ENCODE data around the gene TLX1. TPM values are rescaled to one million over a fixed set of nuclear protein-coding genes. Genes with fewer than 3 reads are reported as not detected.

TLX1 gene
- total RNA-seq, 4 donors from 2014 or later = not detected

- TF ChIP-seq CTCF (IDR thresholded peaks at IDR 0.05) = no peak
- TF ChIP-seq POLR2A (IDR thresholded peaks at IDR 0.05) = no peak
- no peaks in the 10 kb centered on the region for H3K36me3 ChIP-seq
- WGBS, 2 donors = 56 to 60% methylated on average over 2 to 3 of the region's 8 CpGs
- H3K4me3 ChIP-seq = no peak overlapping the region
- H3K4me1 ChIP-seq = peaks cover 0 to 43% (median 18%) of the 10 kb centered on the region in 3 donors
- H3K27me3 ChIP-seq = peaks cover 25 to 100% (median 69%) of the 10 kb centered on the region in 4 donors
- DNase-seq = no peak
- H3K27ac ChIP-seq = no peak overlapping the region
- no peaks in the 10 kb centered on the region for H3K9me3 ChIP-seq
- intact Hi-C loops (cut with DNase I) = loop anchor here (5.0 kb wide), 1 partner anchor 44 kb away; no protein-coding TSS in a partner anchor
Measured at GRCh38 chr10:101140950-101141615, 10.0 kb downstream of the TLX1 start.

GRCh38 chr10:101141616-101142532 lies 10.8 kb downstream of the TLX1 start:
- DNase-seq = no peak
- TF ChIP-seq POLR2A (IDR thresholded peaks at IDR 0.05) (no peak), CTCF (IDR thresholded peaks at IDR 0.05) (peak; percentile 82 to 96 (median 92))
- intact Hi-C loops (cut with DNase I) = loop anchor here (5.0 kb wide), 1 partner anchor 45 kb away; no protein-coding TSS in a partner anchor
- Histone ChIP-seq H3K27me3 (peaks cover 26 to 100% (median 69%) of the 10 kb centered on the region in 4 donors), H3K36me3 (no peaks in the 10 kb centered on the region), H3K27ac (no peak overlapping the region), H3K4me1 (peaks cover 0 to 44% (median 26%) of the 10 kb centered on the region in 3 donors), H3K9me3 (no peaks in the 10 kb centered on the region), H3K4me3 (peak overlapping the region in 1 of 4 donors; percentile 32)
- 0 to 10% methylated on average over 1 to 2 of the region's 21 CpGs for WGBS, 2 donors

- Histone ChIP-seq H3K9me3 (no peaks in the 10 kb centered on the region), H3K4me1 (peaks cover 0 to 47% (median 26%) of the 10 kb centered on the region in 3 donors), H3K27me3 (peaks cover 26 to 100% (median 71%) of the 10 kb centered on the region in 4 donors), H3K4me3 (peak overlapping the region in 1 of 4 donors; percentile 32), H3K36me3 (no peaks in the 10 kb centered on the region), H3K27ac (no peak overlapping the region)
- no peak for DNase-seq
- intact Hi-C loops (cut with DNase I) = loop anchor here (5.0 kb wide), 1 partner anchor 45 kb away; no protein-coding TSS in a partner anchor
- TF ChIP-seq CTCF (IDR thresholded peaks at IDR 0.05) (no peak), POLR2A (IDR thresholded peaks at IDR 0.05) (no peak)
- WGBS, 2 donors = 26 to 38% methylated on average over 13 to 26 of the region's 28 CpGs
Measured at GRCh38 chr10:101142533-101143344, 11.6 kb downstream of the TLX1 start.

GRCh38 chr10:101143345-101143630 lies 12.2 kb downstream of the TLX1 start:
- H3K9me3 ChIP-seq = no peaks in the 10 kb centered on the region
- H3K36me3 ChIP-seq = no peaks in the 10 kb centered on the region
- H3K4me1 ChIP-seq = peaks cover 0 to 43% (median 26%) of the 10 kb centered on the region in 3 donors
- peaks cover 26 to 100% (median 74%) of the 10 kb centered on the region in 4 donors for H3K27me3 ChIP-seq
- DNase-seq = no peak
- intact Hi-C loops (cut with DNase I) = loop anchor here (5.0 kb wide), 1 partner anchor 46 kb away; no protein-coding TSS in a partner anchor
- TF ChIP-seq POLR2A (IDR thresholded peaks at IDR 0.05) = no peak
- no peak for TF ChIP-seq CTCF (IDR thresholded peaks at IDR 0.05)
- no peak overlapping the region for H3K4me3 ChIP-seq
- WGBS, 2 donors = 33 to 42% methylated on average over 1 of the region's 1 CpG
- H3K27ac ChIP-seq = no peak overlapping the region

All from esophagus squamous epithelium (tissue), 5 donors.